LNCAP (cell line): ENCODE data around the gene TMEM178A.

Experiments
- CTCF ChIP-seq: fragments of 450-650 bp; IDR thresholded peaks from 2 replicates; pipeline ENCODE4 v1.5.1; 2017; ENCODE audit warnings: mild to moderate bottlenecking

TMEM178A gene

GRCh38 chr2:39728941-39729351 lies 63.2 kb downstream of the TMEM178A start:
- TF ChIP-seq CTCF: peak; percentile 59

- no peak for TF ChIP-seq CTCF
Measured at GRCh38 chr2:39730276-39730675, 64.6 kb downstream of the TMEM178A start.

- TF ChIP-seq CTCF: peak; percentile 57
Measured at GRCh38 chr2:39730685-39731302, 65.1 kb downstream of the TMEM178A start.

- no peak for TF ChIP-seq CTCF
Measured at GRCh38 chr2:39731546-39731945, 65.8 kb downstream of the TMEM178A start.

GRCh38 chr2:39732482-39732881 lies 66.8 kb downstream of the TMEM178A start:
- TF ChIP-seq CTCF: no peak

- TF ChIP-seq CTCF: no peak
Measured at GRCh38 chr2:39733070-39733674, 67.5 kb downstream of the TMEM178A start.

GRCh38 chr2:39734445-39734844 lies 68.7 kb downstream of the TMEM178A start:
- no peak for TF ChIP-seq CTCF
